Measurements from ENCODE around the gene ADAMTS15. TPM values are rescaled to one million over a fixed set of nuclear protein-coding genes. Genes with fewer than 3 reads are reported as not detected.

The ADAMTS15 gene
- total and polyA plus RNA-seq, 2 donors (not counting 3 experiments of a cell fraction or from before 2014, with no cell fraction given), result 0.08 TPM; not detected in 1

DNA sequence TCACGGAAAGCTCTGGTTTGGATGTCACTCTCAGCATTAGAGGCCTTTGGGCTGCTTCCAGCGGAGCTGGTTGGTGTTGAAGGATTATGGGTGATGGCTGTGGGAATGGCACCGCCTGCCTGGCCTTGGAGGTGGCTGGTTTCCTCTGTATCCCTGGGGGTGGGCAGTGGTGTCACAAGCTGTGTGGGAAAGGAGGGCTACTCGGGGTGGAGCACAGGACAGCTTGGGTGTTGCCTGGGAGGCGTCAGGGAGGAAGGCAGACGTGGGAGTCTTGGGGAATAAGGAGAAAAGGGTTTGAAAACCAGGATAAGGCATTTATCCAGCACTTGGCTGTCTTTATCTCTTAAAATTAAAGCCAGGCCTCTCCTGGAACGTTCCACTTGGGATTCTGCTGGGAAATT, 71.8 kb downstream of the ADAMTS15 start:
- Histone ChIP-seq H3K27ac (ENCODE audit: insufficient read depth, low read depth, low read length) (no peak overlapping the region), H3K4me2 (ENCODE audit: insufficient read depth, low read length) (no peak overlapping the region), H3K27me3 (ENCODE audit: control insufficient read depth in 2 of 2, insufficient read depth in 2 of 2, low read length in 2 of 2) (no peaks in the 10 kb centered on the region), H3K9me1 (replicated peaks; ENCODE audit: control insufficient read depth, extremely low read depth, insufficient read depth, low read length) (no peaks in the 10 kb centered on the region), H3K36me3 (ENCODE audit: control insufficient read depth in 2 of 2, extremely low read depth in 1 of 2, insufficient read depth in 2 of 2, low read length in 2 of 2) (no peaks in the 10 kb centered on the region), H3K4me1 (ENCODE audit: control insufficient read depth, extremely low read depth, insufficient read depth, low read length) (peaks cover 3% of the 10 kb centered on the region), H3K79me2 (ENCODE audit: control insufficient read depth, insufficient read depth, low read length) (no peaks in the 10 kb centered on the region), H3K9ac (replicated peaks; ENCODE audit: extremely low read depth, insufficient read depth, low read length) (no peak overlapping the region), H2AFZ (ENCODE audit: low read depth, low read length) (no peak overlapping the region), H3K9me3 (replicated peaks; ENCODE audit: control insufficient read depth, insufficient read depth, low read length) (no peaks in the 10 kb centered on the region), H3K4me3 (replicated peaks in 1 of 3; ENCODE audit: insufficient read depth in 1 of 3, low read depth in 1 of 3, low read length in 3 of 3) (no peak overlapping the region), H4K20me1 (replicated peaks; ENCODE audit: control insufficient read depth, extremely low read depth, insufficient read depth, low read length) (no peaks in the 10 kb centered on the region)
- dilution Hi-C loops (cut with MboI; ENCODE audit: extremely low pct_ligation_motif_present, low sequenced_read_pairs) (no loop called here), intact Hi-C loops (cut with micrococcal nuclease) (loop anchor here (5.0 kb wide), 1 partner anchor 217 kb away; no protein-coding TSS in a partner anchor)
- no TSS peak for BruUV-seq (replicated peaks)
- DNase-seq (ENCODE audit: low read depth, low spot score) (no peak), FAIRE-seq (no peak)
- no peak for TF ChIP-seq EZH2 (IDR thresholded peaks at IDR 0.05; ENCODE audit: borderline replicate concordance, low read depth, low read length, severe bottlenecking)
- TF ChIP-seq CTCF (IDR thresholded peaks at IDR 0.05; ENCODE audit: extremely low read depth in 1 of 2, insufficient read depth in 1 of 2, low read depth in 1 of 2, low read length in 2 of 2), result no peak
- TF ChIP-seq POLR2AphosphoS5 (IDR thresholded peaks at IDR 0.05; ENCODE audit: insufficient read depth, low read depth, low read length), result no peak
- TF ChIP-seq FOS (IDR thresholded peaks at IDR 0.05; ENCODE audit: borderline replicate concordance, insufficient read depth, low read length), result no peak
- TF ChIP-seq POLR2A (IDR thresholded peaks at IDR 0.05; ENCODE audit: low read depth, low read length), result no peak
- TF ChIP-seq MYC (IDR thresholded peaks at IDR 0.05; ENCODE audit: low read depth, low read length), result no peak
- TF ChIP-seq JUN (IDR thresholded peaks at IDR 0.05; ENCODE audit: borderline replicate concordance, insufficient read depth, insufficient read length, low read depth), result no peak
- TF ChIP-seq, protein P1, sequence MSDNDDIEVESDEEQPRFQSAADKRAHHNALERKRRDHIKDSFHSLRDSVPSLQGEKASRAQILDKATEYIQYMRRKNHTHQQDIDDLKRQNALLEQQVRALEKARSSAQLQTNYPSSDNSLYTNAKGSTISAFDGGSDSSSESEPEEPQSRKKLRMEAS (IDR thresholded peaks at IDR 0.05; ENCODE audit: insufficient read depth, insufficient read length), result no peak
- TF ChIP-seq GATA2 (IDR thresholded peaks at IDR 0.05; ENCODE audit: insufficient read depth, insufficient read length, low read depth, low read length), result no peak
- CTCF ChIA-PET, result no interaction called here
- POLR2A ChIA-PET, result no interaction called here

All from endothelial cell of umbilical vein (primary cell).